ENCODE data around the gene MICA. TPM values are rescaled to one million over a fixed set of nuclear protein-coding genes. Genes with fewer than 3 reads are reported as not detected.

Gene MICA
- total and polyA plus RNA-seq, 9 of the 15 experiments (the other 6 are each of a cell fraction or from before 2014, with no cell fraction given): 11.8 to 24.6 (median 16.7) TPM

GRCh38 chr6:31400467-31401289 is 2.7 kb upstream of the MICA start (continued):
- TF ChIP-seq, protein P1, sequence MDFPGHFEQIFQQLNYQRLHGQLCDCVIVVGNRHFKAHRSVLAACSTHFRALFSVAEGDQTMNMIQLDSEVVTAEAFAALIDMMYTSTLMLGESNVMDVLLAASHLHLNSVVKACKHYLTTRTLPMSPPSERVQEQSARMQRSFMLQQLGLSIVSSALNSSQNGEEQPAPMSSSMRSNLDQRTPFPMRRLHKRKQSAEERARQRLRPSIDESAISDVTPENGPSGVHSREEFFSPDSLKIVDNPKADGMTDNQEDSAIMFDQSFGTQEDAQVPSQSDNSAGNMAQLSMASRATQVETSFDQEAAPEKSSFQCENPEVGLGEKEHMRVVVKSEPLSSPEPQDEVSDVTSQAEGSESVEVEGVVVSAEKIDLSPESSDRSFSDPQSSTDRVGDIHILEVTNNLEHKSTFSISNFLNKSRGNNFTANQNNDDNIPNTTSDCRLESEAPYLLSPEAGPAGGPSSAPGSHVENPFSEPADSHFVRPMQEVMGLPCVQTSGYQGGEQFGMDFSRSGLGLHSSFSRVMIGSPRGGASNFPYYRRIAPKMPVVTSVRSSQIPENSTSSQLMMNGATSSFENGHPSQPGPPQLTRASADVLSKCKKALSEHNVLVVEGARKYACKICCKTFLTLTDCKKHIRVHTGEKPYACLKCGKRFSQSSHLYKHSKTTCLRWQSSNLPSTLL (IDR thresholded peaks at IDR 0.05): no peak
- TF ChIP-seq, protein P2, sequence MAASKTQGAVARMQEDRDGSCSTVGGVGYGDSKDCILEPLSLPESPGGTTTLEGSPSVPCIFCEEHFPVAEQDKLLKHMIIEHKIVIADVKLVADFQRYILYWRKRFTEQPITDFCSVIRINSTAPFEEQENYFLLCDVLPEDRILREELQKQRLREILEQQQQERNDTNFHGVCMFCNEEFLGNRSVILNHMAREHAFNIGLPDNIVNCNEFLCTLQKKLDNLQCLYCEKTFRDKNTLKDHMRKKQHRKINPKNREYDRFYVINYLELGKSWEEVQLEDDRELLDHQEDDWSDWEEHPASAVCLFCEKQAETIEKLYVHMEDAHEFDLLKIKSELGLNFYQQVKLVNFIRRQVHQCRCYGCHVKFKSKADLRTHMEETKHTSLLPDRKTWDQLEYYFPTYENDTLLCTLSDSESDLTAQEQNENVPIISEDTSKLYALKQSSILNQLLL (CRISPR knock-in tag; IDR thresholded peaks at IDR 0.05; ENCODE audit: borderline replicate concordance): no peak
- TF ChIP-seq ZNF133 (CRISPR knock-in tag; IDR thresholded peaks at IDR 0.05) (no peak), ZNF165 (CRISPR knock-in tag; IDR thresholded peaks at IDR 0.05; ENCODE audit: borderline replicate concordance) (no peak), FUS (optimal IDR thresholded peaks at IDR 0.05; ENCODE audit: low read depth, low read length) (no peak), ATF1 (CRISPR knock-in tag; IDR thresholded peaks at IDR 0.05) (no peak), ATF1 (tag; IDR thresholded peaks at IDR 0.05) (no peak), NCOA1 (IDR thresholded peaks at IDR 0.05; ENCODE audit: low read depth) (0 out of 2 replicates have a peak, but pooled peaks have one; percentile 20), THRA (IDR thresholded peaks at IDR 0.05) (no peak), POLR2A (conservative IDR thresholded peaks at IDR 0.05) (peak; percentile 69), ZNF699 (CRISPR knock-in tag; IDR thresholded peaks at IDR 0.05; ENCODE audit: insufficient replicate concordance) (no peak), DACH1 (IDR thresholded peaks at IDR 0.05; ENCODE audit: partially characterized antibody) (no peak), SNRNP70 (optimal IDR thresholded peaks at IDR 0.05; ENCODE audit: low read depth, low read length) (no peak), NEUROD1 (IDR thresholded peaks at IDR 0.05; ENCODE audit: borderline replicate concordance, low read depth, low read length, partially characterized antibody) (no peak), IRF9 (tag; IDR thresholded peaks at IDR 0.05) (no peak), LARP7 (IDR thresholded peaks at IDR 0.05) (peak; percentile 71; the same call in 1 of the 2 replicates), BCOR (IDR thresholded peaks at IDR 0.05) (peak; percentile 62; the same call in 1 of the 2 replicates), MXD1 (CRISPR knock-in tag; IDR thresholded peaks at IDR 0.05; ENCODE audit: borderline replicate concordance, poor library complexity, severe bottlenecking) (no peak), ZNF696 (CRISPR knock-in tag; conservative IDR thresholded peaks at IDR 0.05) (no peak), ESRRB (CRISPR knock-in tag; IDR thresholded peaks at IDR 0.05; ENCODE audit: borderline replicate concordance) (no peak), SAFB (IDR thresholded peaks at IDR 0.05; ENCODE audit: borderline replicate concordance, low read depth, low read length) (no peak), ZNF224 (CRISPR knock-in tag; IDR thresholded peaks at IDR 0.05) (no peak)
- TF ChIP-seq, protein P3, sequence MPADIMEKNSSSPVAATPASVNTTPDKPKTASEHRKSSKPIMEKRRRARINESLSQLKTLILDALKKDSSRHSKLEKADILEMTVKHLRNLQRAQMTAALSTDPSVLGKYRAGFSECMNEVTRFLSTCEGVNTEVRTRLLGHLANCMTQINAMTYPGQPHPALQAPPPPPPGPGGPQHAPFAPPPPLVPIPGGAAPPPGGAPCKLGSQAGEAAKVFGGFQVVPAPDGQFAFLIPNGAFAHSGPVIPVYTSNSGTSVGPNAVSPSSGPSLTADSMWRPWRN (IDR thresholded peaks at IDR 0.05; ENCODE audit: low read depth): no peak
